Measurements from ENCODE around the gene SEL1L.
"Not testable (repeated sequence)": the region's sequence is repeated elsewhere in the genome, so short reads cannot be mapped to it uniquely, and the experiment has no call there.

SEL1L gene
- 111 to 112 reads per million in 2 donors for total RNA-seq

DNA sequence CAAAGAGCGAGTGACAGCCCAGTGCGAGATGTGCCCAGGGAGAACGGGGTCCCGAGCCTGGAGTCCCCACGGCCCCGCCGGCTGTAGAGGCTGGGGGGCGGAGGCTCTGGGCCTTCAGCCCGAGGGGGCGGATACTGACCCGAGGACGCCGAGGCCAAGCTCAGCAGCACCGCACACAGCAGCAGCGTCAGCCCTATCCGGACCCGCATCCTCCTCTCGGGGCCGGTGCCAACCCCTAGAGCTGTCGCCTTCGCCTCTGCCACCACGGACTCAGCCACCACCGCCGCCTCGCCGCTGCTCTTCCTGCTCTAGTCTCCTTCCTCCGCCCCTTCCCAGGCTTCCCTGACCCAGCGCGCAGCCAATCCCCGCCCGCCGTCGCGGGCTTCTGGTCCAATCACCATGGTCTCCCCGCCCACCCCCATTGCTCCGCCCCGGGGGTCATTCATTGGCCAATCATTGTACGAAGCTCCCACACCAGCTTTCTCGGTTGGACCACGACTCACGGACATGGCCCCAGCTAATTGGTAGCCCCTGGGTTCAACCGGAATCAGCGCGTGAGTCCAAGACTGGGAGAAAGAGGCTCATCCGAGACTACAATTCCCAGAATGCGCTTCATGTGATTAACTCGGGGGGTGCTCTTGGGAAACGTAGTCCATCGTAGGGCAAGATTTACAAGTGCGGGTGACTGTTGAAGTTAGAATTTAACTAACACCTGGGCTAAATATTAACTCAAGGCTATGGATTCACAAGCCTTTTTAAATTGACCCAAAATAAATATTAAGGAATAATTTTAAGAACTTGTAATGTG, at the start of gene SEL1L:
SEL1L (minus strand) TSS at position 318 of the 808 bp plus-strand sequence; CDS start at position 209, 109 bp downstream.
- peak; percentile 97 for DNase-seq

DNA sequence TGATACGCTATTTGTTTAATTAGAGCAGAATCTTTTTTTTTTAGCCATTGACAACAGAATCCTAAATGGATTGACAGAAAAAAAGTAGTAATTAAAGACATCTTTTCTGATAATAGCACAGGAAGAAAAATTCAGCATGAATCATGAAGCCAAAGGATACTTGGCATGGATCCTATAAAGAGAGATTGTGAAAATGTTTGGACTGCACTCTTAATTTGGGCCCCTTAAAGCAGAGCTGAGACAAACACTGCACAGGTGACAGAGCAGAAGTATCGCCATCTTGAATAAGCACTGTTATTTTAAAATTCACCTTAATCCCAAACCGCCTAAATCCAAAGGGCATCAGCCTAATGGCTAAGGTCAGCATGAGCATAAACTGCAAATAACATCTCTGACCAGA, 48.8 kb upstream of the SEL1L start:
- no peak for DNase-seq

DNA sequence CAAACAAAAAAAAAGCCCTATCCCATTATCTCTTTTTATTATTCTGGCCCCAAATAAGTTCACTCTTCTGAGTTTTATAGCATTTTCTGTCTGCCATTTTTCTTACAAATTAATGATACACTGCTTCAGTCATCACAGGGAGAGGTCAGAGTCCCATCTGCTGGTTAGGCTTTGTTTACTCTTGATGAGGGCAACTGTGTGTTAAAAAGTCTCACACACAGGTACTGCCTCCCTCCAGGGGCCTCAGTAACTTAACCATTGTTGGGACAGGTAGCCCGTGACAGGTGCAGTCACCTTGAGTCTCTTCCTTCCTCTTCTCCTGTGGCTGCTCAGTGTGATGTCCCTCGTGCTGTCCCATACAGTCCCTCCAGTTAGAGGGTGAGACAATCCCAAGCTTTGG, 45.5 kb upstream of the SEL1L start:
- DNase-seq: no peak

DNA sequence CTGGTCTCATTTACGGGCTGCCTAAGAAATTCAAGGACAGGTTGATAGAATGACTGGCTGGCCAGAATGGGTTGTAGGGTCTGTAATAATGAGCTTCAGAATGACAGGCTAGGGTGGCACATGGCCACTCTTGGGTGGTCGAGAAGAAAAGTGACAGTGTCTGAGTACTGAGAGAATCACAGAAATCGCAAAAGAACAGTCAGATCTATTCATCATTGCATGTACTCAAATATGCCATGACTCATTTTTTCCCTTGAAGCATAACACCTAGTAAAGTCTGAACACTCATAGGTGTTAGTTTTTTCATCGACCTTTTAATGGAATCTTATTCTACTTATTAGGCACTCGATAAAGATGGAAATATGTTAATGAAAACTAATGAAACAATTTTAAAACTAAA, 37.8 kb upstream of the SEL1L start:
- DNase-seq: no peak

DNA sequence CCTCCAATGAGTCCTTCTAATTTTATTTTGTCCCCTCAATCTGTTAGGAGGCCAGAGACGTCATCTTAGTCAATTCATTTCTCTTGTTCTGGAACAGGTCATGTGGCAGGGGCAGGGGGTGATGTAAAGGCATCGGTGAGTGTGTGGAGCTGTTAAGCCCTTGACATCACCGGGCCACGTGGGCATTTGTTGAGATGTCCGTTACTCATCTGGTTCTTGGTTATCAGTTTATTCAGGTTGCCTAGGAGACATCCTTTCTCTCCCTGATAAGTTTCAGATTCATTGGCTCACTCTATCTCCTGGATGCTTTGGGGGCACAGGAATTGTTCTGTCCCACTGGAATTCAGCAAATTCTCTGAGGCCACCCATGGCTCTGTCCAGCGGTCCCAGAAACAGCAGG, 33.6 kb upstream of the SEL1L start:
- no peak for DNase-seq

DNA sequence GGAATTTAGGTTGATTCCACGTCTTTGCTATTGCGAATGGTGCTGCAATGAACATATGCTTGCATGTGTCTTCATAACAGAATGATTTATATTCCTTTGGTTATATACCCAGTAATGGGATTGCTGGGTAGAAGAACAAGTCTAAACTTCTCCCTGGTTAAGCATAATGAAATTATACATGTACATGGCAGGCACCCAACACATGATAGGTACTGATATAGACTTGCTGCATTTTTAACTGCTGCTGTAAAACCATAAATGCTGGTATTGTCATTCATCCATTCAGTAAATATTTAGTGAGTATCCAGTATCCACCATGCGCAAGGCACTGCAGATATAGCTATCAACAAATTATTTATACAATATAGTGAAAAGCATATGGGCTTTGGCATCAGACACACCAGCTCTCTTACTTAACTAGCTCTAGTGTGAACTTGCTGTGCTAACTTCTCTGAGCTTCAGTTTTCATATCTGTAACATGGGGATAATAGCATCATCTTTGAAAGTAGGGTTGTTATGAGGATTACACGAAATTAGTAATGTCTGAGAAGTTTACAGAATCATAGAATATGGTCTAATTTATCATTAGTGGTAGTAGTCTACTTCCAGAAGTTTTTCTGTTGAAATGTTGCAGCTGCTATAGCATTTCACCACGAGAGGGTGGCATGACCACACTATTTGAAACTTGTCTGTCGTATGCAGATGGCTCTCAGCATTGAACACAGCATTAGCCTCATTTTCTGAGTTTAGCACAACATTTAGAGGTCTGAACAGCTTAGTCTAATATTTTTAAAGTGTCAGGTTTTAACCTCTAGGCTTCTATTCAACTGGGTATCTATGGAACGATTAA, 32.0 kb upstream of the SEL1L start:
- DNase-seq: no peak

DNA sequence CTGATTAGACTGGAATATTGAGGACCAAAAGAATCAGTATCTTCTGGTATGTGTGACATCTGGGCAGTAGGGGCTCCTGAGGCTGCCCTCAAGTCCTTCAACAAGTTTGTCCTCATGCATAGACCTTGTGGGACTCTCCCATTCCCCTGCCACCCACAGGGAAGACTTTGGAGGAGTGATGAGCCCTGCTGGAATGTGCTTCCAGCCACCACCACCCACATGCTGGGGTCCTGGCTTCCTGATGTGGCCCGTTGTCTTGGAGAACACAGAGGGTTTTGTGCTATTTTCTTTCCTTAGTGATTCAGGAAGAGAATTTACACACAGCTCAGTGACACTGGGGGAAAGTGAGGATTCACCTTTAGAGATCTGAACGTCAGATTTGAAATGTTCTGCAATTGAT, 29.2 kb upstream of the SEL1L start:
- no peak for DNase-seq

DNA sequence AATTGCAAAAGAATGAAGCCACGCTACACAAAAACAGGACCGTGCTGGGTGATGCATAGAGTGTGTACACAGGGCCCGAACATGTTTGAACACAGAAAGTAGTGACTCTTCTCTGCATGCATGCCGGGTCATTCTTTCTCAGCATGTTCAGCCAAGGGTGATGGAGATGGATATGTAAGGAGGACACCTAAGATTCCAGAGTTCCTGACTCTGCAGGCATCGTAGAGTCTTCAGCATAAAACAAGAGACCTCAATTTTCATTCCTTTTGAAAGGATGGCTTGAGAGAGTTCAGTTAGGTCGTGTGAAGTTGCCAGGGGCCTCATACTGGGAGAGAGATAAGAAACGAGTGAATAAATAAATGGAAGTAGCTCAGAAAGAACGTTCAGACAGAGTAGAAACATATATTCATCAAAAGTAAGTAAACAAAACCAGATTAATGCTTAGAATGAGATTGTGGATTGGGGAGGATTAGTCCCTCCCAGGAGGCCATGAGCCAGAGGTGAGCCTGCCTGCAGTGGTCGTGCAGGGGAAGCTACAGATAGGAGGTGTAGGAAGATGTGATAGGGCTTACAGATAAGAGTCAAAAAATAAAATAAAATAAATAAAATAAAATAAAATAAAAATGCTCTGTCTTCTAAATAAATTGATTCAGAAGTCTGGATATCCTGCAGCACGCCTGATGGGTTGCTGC, 27.6 kb upstream of the SEL1L start:
- no peak for DNase-seq

DNA sequence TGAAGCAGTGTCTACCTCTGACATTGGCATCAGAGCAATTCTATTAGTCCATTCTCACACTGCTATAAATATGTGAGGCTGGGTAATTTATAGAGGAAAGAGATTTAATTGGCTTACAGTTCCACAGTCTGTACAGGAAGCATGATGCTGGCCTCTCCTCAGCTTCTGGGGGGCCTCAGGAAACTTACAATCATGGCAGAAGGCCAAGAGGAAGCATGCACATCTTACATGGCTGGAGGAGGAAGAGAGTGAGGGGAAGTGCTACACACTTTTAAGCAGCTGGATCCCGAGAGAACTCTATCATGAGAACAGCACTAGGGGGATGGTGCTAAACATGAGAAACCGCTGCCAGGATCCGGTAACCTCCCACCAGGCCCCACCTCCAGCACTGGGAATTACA, 25.7 kb upstream of the SEL1L start:
- DNase-seq: no peak

DNA sequence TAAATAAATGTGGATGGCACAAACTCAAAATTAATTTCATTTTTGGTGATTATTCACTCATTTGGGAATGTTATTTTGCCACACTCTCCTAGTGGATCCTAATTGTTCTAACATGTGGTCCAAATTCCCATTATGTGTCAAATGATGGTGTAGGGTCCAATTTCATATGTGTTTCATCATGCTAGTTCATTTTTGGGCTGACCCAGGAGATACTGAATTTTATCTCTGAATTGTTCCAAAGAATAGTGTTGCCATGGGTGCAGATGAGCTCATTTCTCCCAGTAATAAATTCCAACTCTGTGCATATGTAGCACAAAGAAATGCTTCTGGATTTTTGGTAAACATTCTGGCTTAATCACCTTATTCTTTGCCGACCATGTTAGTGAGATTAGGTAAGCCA, 23.5 kb upstream of the SEL1L start:
- DNase-seq: no peak

DNA sequence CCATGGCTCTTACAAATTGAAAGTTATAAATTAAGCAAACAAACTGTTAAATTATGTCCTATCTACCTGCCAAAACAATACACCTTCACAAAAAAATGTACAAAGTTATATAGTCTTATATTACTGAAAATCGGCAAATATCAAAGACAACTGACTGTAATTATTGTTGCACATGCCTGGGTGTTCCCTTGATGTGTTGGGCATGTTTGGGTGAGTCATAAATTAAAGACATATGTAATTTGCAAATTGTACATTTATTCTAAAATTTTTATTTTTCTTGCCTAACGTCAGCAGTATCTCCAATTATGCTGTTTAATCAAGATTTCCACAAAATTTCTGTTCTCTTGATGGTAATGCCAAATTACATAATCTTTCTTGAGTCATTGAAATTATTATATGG, 22.0 kb upstream of the SEL1L start:
- DNase-seq: no peak

DNA sequence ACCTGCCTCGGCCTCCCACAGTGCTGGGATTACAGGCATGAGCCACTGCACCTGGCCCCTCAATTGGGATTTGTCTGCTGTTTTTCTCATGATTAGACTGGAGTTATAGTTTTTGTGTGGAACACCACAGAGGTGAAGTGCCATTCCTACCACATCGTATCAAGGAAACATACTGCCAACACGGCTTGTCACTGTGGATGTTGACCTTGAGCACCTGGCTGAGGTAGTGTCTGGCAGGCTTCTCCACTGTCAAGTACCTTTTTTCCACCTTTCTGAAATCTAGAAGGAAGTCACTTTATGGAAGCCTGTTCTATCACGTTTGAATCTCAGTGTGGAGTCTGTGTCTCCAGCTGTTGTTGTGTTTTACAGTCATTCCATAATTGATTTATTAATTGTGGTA, 21.4 kb upstream of the SEL1L start:
- DNase-seq: no peak

DNA sequence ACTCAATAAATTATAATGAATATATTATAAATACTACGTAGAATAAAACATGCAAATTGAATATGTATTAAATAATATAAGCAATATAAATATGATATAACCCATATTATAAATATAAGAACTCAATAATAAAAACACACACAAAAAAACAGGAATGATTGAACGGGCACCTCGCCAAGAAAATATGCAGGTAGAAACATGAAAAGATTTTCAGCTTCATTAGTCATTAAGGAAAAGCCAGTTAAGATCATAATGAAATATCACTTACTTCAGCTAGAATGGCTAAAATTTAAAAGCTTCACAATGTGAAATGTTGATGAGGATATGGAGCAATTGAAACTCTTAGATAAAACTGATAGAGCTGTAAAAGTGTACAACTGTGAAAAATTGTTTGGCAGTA, 17.8 kb upstream of the SEL1L start:
- no peak for DNase-seq

DNA sequence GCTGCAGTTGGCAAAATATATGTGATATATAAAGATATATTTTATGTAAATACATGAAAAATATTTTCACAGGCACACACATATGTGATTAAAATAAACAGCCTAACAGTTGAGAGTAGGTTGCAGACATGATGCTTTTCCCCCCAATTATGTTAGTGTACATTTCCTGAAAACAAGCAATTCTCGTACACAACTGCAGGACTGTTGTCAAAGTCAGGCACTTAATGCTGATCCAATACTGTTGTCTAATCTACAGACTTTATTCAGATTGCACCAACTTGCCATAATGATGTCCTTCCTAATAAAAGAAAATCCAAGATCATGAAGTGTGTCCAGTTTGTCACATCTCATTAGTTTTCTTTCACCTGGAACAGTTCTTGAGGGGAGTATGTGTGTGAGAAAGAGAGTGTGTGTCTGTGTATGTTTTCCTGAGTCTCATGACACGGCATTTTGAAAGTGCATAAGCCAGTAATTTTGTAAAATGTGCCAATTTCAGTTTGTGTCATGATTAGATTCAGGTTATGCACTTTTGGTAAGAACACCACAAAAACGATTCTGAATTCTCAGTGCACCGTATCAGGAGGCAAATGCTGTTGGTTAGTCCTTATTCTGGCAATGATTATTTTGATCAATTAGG, 16.5 kb upstream of the SEL1L start:
- DNase-seq: no peak

DNA sequence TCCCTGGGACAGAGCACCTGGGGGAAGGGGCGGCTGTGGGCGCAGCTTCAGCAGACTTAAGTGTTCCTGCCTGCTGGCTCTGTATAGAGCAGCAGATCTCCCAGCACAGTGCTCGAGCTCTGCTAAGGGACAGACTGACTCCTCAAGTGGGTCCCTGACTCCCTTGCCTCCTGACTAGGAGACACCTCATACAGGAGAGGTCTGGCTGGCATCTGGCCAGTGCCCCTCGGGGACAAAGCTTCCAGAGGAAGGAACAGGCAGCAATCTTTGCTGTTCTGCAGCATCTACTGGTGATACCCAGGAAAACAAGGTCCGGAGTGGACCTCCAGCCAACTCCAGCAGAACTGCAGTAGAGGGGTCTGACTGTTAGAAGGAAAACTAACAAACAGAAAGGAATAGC, 7.6 kb upstream of the SEL1L start:
- not testable (repeated sequence) for DNase-seq

DNA sequence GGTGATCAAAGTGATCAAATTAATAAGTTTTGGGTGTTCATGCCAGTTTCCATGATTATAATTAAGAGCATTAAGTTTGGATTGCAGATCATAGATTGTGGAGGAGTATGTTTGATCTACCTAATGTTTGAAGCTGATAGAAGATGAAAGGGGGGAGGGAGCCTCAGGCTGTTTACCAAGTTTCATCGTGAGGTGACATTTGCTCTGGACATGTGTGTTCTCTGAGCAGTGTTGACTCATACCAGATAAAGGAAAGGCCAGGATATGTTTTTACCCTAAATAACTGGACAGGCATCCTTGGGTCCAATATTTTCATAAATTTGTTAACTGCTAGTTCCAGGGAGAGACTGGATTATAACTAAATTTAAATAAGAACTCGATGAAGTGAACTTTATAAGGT, 3.5 kb upstream of the SEL1L start:
- no peak for DNase-seq

DNA sequence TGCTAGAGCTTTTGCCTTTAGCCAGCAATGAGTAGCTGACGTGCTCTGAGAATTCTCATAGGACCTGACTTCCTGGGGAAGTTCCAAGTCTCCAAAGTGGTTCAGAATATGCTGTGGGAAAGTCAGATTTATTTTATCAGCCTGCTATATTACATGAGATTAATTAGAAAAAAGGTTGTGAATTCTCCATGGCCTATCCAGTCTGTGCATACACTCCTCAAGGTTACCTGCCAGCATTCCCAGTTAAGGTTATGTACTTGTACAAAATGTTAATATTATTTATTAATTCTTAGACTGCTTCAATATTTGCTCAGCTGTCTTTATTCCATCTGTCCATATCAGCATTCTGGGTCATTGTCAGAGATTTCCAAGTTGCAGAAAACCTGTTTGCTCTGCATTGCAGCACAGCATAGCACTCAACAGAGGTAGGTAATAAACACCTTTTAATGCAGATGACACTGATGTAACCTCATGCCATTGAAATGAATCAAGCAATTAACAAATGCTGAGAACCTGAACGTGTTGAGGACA, 2.7 kb upstream of the SEL1L start:
- DNase-seq: no peak

DNA sequence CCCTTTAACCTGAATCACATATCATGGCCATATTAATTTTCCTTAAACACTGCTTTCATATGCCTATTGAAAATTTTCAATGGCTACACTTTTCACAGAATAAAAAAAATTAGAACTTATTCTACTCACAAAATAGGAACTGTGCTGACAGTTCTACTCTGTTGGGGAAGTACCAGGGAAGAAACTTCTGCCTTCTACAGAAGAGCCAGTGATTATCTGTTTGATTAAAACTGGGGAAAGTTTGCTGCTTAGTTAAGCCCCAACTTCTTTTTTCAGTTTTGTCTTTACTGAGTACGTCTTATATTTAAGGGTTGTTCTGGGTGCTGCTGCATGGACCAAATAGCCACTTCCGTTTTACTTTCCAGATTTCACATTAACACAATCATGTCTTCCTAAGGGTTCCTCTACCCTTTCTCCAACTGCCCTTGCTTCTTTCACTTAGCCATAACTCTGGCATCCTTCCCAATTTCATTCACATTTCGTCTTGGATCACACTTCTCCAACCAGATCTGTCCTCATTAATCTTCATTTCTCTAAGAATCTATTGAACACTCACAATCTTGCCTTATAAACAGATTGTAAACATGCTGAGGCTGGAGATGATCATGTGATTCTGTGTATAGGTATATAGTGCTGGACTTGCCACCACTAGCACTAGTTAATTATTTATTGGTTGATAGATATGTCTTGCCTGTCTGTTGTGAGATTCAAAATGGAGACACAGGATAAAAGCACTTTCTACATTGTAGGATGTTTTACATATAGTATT, 1.9 kb upstream of the SEL1L start:
- DNase-seq: no peak

DNA sequence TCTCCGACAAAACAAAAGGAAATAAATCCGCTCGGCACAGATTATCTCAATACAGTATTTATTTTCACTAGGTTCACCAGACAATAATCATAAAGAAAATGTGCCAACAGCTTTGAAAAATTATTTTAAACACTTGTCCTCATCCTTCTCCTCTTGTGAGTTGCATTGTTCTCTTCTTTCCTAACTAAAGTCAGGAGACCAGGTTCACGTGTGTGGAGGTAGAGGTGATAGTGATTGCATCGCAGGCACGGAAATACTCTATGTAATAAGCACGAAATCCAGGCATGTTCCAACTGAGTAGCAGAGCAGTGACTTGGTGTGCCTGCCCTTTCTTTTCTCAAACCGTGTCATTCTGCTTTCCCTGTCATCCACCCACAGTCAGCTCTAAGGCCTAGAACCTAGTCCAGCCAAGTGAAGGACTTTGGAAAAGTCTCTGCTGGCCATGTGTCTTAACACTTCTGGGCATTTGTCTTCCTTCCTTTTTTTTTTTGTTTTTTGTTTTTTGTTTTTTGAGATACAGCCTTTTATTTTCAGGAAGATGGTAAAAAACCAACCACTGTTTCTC, 939 bp upstream of the SEL1L start:
- no peak for DNase-seq

DNA sequence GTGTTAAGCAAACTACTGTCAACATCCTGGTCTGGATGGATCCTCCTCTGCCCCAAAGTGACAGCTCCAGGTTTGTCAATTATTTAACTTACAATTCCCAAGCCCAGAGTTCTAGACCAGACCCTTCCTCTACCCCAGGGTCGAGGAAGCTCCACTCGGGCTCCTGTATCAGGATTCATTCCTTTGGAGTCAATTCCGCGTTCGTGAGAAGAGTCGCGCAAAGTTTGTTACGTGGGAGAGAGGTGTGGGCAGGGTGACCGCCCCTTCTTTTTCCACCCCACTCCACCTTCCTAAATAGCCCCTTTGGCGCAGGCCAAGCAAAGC, 479 bp downstream of the SEL1L start:
- no peak for DNase-seq

DNA sequence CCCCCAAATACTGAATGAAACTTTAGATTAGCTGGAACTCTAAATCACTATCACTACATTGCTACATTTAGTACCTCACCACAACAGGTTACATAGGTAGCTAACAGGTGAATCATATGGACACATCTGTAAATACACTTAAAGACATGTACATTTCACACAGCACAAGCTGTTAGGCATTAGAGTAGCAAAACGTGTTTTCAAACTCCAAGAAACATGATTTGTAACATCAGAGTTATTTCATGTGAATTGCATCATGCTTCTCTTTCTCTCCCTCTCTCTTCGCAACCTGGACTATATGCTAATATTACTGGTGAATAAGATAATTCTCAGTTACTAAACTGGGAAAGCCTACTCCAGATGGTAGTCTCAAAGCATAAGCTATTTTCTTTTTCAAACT, 4.3 kb downstream of the SEL1L start:
- DNase-seq: no peak

DNA sequence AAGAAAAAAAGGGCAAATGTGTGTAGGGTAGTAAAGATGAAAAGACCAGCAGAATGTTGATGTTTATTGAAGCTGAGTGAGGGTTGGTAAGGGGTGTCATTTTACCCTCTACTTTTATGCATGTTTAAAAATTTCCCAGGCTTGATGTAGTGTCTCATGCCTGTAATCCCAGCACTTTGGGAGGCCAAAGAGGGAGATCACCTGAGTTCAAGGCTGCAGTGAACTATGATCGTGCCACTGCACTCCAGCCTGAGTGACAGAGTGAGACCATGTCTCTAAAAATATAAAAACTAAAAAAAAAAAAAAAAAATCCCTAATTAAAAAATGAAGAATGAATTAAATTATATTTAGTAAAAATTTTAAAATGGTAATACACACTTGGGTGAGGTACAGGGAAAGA, 8.5 kb downstream of the SEL1L start:
- no peak for DNase-seq

Measured in activated gamma-delta T cell (primary cell).